HepG2 (cell line): ENCODE results near the gene BYSL. TPM values are rescaled to one million over a fixed set of nuclear protein-coding genes. Genes with fewer than 3 reads are reported as not detected.

ENCODE experiments used
- ATAC-seq: fragments of 200-7000 bp; cut with Tn5 transposase; 3 replicates; pipeline ENCODE4 v1.9.1; 2020; ENCODE audit warnings: mild to moderate bottlenecking, moderate library complexity
- BruUV-seq: library from RNA; stranded (reverse); fragments of 400-500 nt; replicated peaks from 2 replicates; lab custom pipeline; 2021; lab: Mats Ljungman, UMichigan
- CTCF ChIA-PET: fragments of 300-600 bp; formaldehyde crosslinking; extraction: SDS; loops from one replicate; lab custom pipeline; 2021; ENCODE audit warnings: low total read pairs, inconsistent platforms, low intra/inter-chr PET ratio; lab: Yijun Ruan, JAX
- POLR2A ChIA-PET: fragments of 350-600 bp; sonication (Branson Sonifier 250); formaldehyde crosslinking; loops from one replicate; lab custom pipeline; 2020; ENCODE audit warnings: antibody characterized with exemption, inconsistent platforms; lab: Yijun Ruan, JAX
- DNase-seq: peaks from one replicate; pipeline ENCODE4 v3.0.0-alpha.2; 2015; ENCODE audit warnings: low spot score
- FAIRE-seq: peaks from 3 replicates; lab custom pipeline; 2011; peaks lifted over from hg19 to GRCh38; lab: Jason Lieb, UNC
- H2AFZ ChIP-seq: one replicate; pipeline ENCODE4 v1.6.1; 2011; ENCODE audit warnings: low read length, inconsistent platforms
- H3K27ac ChIP-seq: fragments of 300-600 bp; 3 replicates; pipeline ENCODE4 v1.8.0; 2011; ENCODE audit warnings: mixed run types, mild to moderate bottlenecking, mixed read lengths, low read length, inconsistent platforms; ENCODE audit not compliant: insufficient read depth; ENCODE audit errors: extremely low read length
- H3K27me3 ChIP-seq, 2 experiments: fragments of 200-600 bp in 1 of 2; 2 replicates in 1 of 2; 3 replicates in 1 of 2; pipeline versions ENCODE4 v1.6.0 to v1.8.0; 2011; ENCODE audit warnings: low read length in 2 of 2, mild to moderate bottlenecking in 2 of 2, moderate library complexity in 2 of 2, inconsistent platforms in 1 of 2; ENCODE audit not compliant: insufficient read depth in 2 of 2, control insufficient read depth in 1 of 2
- H3K36me3 ChIP-seq, 2 experiments: fragments of 200-600 bp in 1 of 2; replicated peaks in 1 of 2; 2 replicates in 1 of 2; 3 replicates in 1 of 2; pipeline versions ENCODE4 v1.5.1 to v1.8.0; 2011; ENCODE audit warnings: low read length in 2 of 2, inconsistent platforms in 1 of 2; ENCODE audit not compliant: insufficient read depth in 2 of 2, control insufficient read depth in 1 of 2
- H3K4me1 ChIP-seq: 2 replicates; pipeline ENCODE4 v1.5.1; 2012; ENCODE audit warnings: low read length, inconsistent platforms; ENCODE audit not compliant: insufficient read depth
- H3K4me2 ChIP-seq: 2 replicates; pipeline ENCODE4 v1.6.0; 2011; ENCODE audit warnings: low read depth, low read length, inconsistent platforms
- H3K4me3 ChIP-seq, 3 experiments: fragments of 200-600 bp in 1 of 3; sonication (generic), shearing (Covaris generic) in 1 of 3; replicated peaks in 1 of 3; 2 replicates each; pipeline ENCODE4 v1.5.1; 2011 to 2016; ENCODE audit warnings: low read length in 3 of 3, inconsistent platforms in 2 of 3, low read depth in 2 of 3, mild to moderate bottlenecking in 2 of 3, control low read depth in 1 of 3, mixed read lengths in 1 of 3; ENCODE audit not compliant: insufficient read depth in 1 of 3
- H3K79me2 ChIP-seq: one replicate; pipeline ENCODE4 v1.6.1; 2011; ENCODE audit warnings: low read length, inconsistent platforms; ENCODE audit not compliant: insufficient read depth
- H3K9ac ChIP-seq: 2 replicates; pipeline ENCODE4 v1.6.0; 2011; ENCODE audit warnings: mild to moderate bottlenecking, low read depth, low read length, inconsistent platforms; ENCODE audit not compliant: insufficient read depth
- H3K9me3 ChIP-seq: 2 replicates; pipeline ENCODE4 v1.5.1; 2012; ENCODE audit warnings: mild to moderate bottlenecking, low read length
- H4K20me1 ChIP-seq: 2 replicates; pipeline ENCODE4 v1.6.0; 2011; ENCODE audit warnings: inconsistent platforms, mild to moderate bottlenecking, low read length, moderate library complexity; ENCODE audit not compliant: insufficient read depth
- FOXK2 ChIP-seq: fragments of 450-650 bp; IDR thresholded peaks from 2 replicates; pipeline ENCODE4 v1.6.1; 2016
- HOXA7 ChIP-seq: sonication (generic); formaldehyde crosslinking; IDR thresholded peaks from 2 replicates; pipeline ENCODE4 v1.8.1; 2022; ENCODE audit warnings: mild to moderate bottlenecking, missing genetic modification reagents, moderate library complexity
- JUN ChIP-seq: sonication (generic); formaldehyde crosslinking; IDR thresholded peaks from 2 replicates; pipeline ENCODE4 v1.4.0; 2020; ENCODE audit warnings: mild to moderate bottlenecking, missing genetic modification reagents
- MAFG ChIP-seq: sonication (generic); formaldehyde crosslinking; IDR thresholded peaks from 2 replicates; pipeline ENCODE4 v1.5.1; 2020; ENCODE audit warnings: mild to moderate bottlenecking, missing genetic modification reagents
- MEIS2 ChIP-seq: sonication (generic); formaldehyde crosslinking; IDR thresholded peaks from 2 replicates; pipeline ENCODE4 v1.9.0; 2021; ENCODE audit warnings: mild to moderate bottlenecking, missing genetic modification reagents
- SIN3A ChIP-seq: IDR thresholded peaks from 2 replicates; pipeline ENCODE4 v1.6.1; 2011; ENCODE audit warnings: low read depth, mild to moderate bottlenecking, control low read depth, low read length, borderline replicate concordance
- ZFP36L1 ChIP-seq: sonication (generic); formaldehyde crosslinking; IDR thresholded peaks from 2 replicates; pipeline ENCODE4 v1.8.0; 2022; ENCODE audit warnings: mild to moderate bottlenecking, missing genetic modification reagents, moderate library complexity
- ZFX ChIP-seq: sonication (generic); formaldehyde crosslinking; IDR thresholded peaks from 2 replicates; pipeline ENCODE4 v1.4.0; 2020; ENCODE audit warnings: mild to moderate bottlenecking, low read depth, missing genetic modification reagents, moderate library complexity
- ZNF17 ChIP-seq: sonication (generic); formaldehyde crosslinking; IDR thresholded peaks from 2 replicates; pipeline ENCODE4 v1.5.0; 2020; ENCODE audit warnings: mild to moderate bottlenecking, missing genetic modification reagents
- ZNF180 ChIP-seq: sonication (generic); formaldehyde crosslinking; IDR thresholded peaks from 2 replicates; pipeline ENCODE4 v1.4.0; 2020; ENCODE audit warnings: low read depth, missing genetic modification reagents, borderline replicate concordance
- ZNF256 ChIP-seq: sonication (generic); formaldehyde crosslinking; conservative IDR thresholded peaks from 2 replicates; pipeline ENCODE4 v1.4.0; 2020; ENCODE audit warnings: missing genetic modification reagents
- ZNF3 ChIP-seq: IDR thresholded peaks from 2 replicates; pipeline ENCODE4 v1.7.0; 2017; ENCODE audit warnings: inconsistent platforms
- ZNF33A ChIP-seq: sonication (generic); formaldehyde crosslinking; IDR thresholded peaks from 2 replicates; pipeline ENCODE4 v1.5.1; 2020; ENCODE audit warnings: missing genetic modification reagents, mild to moderate bottlenecking, moderate library complexity, borderline replicate concordance
- ZNF33B ChIP-seq: sonication (generic); formaldehyde crosslinking; IDR thresholded peaks from 2 replicates; pipeline ENCODE4 v1.5.1; 2020; ENCODE audit warnings: mild to moderate bottlenecking, missing genetic modification reagents
- ZNF510 ChIP-seq: sonication (generic); formaldehyde crosslinking; IDR thresholded peaks from 2 replicates; pipeline ENCODE4 v1.4.0; 2020; ENCODE audit warnings: low read depth, mild to moderate bottlenecking, missing genetic modification reagents
- ZNF773 ChIP-seq: sonication (generic); formaldehyde crosslinking; IDR thresholded peaks from 2 replicates; pipeline ENCODE4 v1.4.0; 2020; ENCODE audit warnings: missing genetic modification reagents, borderline replicate concordance
- ZNF792 ChIP-seq: IDR thresholded peaks from 2 replicates; pipeline ENCODE4 v1.6.1; 2016
- WGBS: methylation state at CpG from one replicate; pipeline ENCODE4 v1.1.6; 2017; ENCODE audit warnings: low lambda C conversion rate; 5-methylcytosine and 5-hydroxymethylcytosine counted together
- in situ Hi-C: cut with HindIII; loops from 2 replicates; pipeline ENCODE4 v1.10.0; 2017; ENCODE audit warnings: low pct_unique_long_range_greater_than_20kb; ENCODE audit not compliant: extremely low pct_ligation_motif_present
- intact Hi-C: fragments of 100-400 bp; cut with micrococcal nuclease; formaldehyde crosslinking; loops from one replicate; pipeline ENCODE4 v1.10.0; 2022; ENCODE audit not compliant: unreplicated experiment
- polyA plus RNA-seq, 8 experiments: library from polyadenylated mRNA; depleted of rRNA in 3 of 8; stranded (reverse) in 7 of 8; unstranded in 1 of 8; fragments of >200 nt; fragmentation: Illumina TruSeq in 4 of 8; extraction: Trizol in 4 of 8; gene quantifications; 2 replicates each; pipeline versions ENCODE4 v1.2.1 to v1.2.3, GENCODE V29; 2011 to 2016; ENCODE audit warnings: low read depth in 4 of 8, missing spikeins in 1 of 8, mixed read lengths in 1 of 8; ENCODE audit not compliant: insufficient read depth in 1 of 8
- total RNA-seq, 5 experiments: library from RNA; depleted of rRNA; stranded (reverse); fragments of >200 nt; fragmentation: Illumina TruSeq; extraction: Trizol; gene quantifications; 2 replicates each; pipeline ENCODE4 v1.2.3, GENCODE V29; 2016; ENCODE audit warnings: low read depth in 1 of 5
- TF ChIP-seq, protein P1 (sequence below): IDR thresholded peaks from 2 replicates; pipeline ENCODE4 v1.6.1; 2016; ENCODE audit warnings: missing genetic modification reagents, missing compliant biosample characterization
- TF ChIP-seq, protein P2 (sequence below): sonication (generic); formaldehyde crosslinking; IDR thresholded peaks from 2 replicates; pipeline ENCODE4 v1.4.0; 2020; ENCODE audit warnings: mild to moderate bottlenecking, missing genetic modification reagents, borderline replicate concordance

The BYSL gene
- total and polyA plus RNA-seq, 2 of the 13 experiments (the other 11 are each of a cell fraction or from before 2014, with no cell fraction given) = 27.9 to 28.6 TPM

DNA sequence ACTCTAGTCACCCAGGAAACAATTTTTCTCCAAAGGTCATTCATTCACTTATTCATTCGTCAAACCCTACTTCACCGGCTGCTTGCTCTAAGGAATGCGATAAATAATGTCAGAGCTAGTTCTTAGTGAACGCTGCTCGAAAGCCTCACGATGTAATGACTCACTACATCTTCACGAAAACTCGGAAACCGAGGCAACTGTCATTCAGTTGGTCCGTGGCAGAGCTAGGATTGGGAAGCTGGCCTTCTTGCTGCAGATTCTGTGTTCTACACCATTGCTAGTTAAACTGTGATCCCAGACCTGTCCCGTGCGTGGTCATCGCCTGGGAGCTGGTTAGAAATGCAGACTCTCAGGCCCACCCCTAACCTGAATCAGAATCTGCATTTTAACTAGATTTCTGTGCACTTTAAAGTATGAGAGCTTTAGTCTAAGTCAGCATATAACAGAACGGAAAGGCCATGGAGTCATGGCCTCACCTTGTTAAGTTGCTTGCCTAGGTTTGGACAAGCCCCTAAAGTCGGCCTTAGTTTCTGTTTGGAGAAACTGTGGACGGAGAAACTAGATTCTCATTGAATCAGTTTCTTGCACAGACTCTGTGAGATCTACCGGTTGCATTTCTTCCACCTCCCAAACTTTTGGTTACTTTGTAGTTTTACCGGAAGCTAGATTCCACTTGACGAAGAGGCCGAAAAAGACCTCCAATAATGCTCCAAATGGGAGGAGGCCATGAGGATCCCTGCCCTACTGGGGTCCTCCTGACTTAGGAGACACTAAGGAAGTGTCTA lies 21.0 kb downstream of the BYSL start:
- POLR2A ChIA-PET = interaction anchor here (0.6 to 1.7 kb wide), 7 partner anchors 9 to 1694 kb away, joined by 3 to 5 read pairs (median 4); partner anchors contain the start of genes BYSL, MED20, TAF8 and TOMM6
- no peak overlapping the region for H3K27ac ChIP-seq
- peak overlapping the region; percentile 53; the same call in 1 of the 2 replicates for H3K9ac ChIP-seq
- H3K9me3 ChIP-seq = no peaks in the 10 kb centered on the region
- H4K20me1 ChIP-seq = no peaks in the 10 kb centered on the region
- H3K36me3 ChIP-seq = no peaks in the 10 kb centered on the region
- ATAC-seq = no peak; the same call in 2 of the 3 replicates
- no peaks in the 10 kb centered on the region for H3K27me3 ChIP-seq
- DNase-seq = no peak
- CTCF ChIA-PET = no interaction called here
- peak overlapping the region; percentile 98 for H3K4me2 ChIP-seq
- FAIRE-seq = no peak
- no peaks in the 10 kb centered on the region for H3K79me2 ChIP-seq
- peak overlapping the region; percentile 52 for H2AFZ ChIP-seq
- peak overlapping the region; percentile 74 to 91 (median 75) for H3K4me3 ChIP-seq
- no TSS peak for BruUV-seq
- intact Hi-C loops (no loop called here), in situ Hi-C loops (no loop called here)
- 21% methylated on average over 20 of the region's 20 CpGs for WGBS
- peaks cover 28% of the 10 kb centered on the region for H3K4me1 ChIP-seq
- no peak for TF ChIP-seq FOXK2
- TF ChIP-seq MAFG = no peak
- TF ChIP-seq ZNF33B (CRISPR knock-in tag) = no peak
- TF ChIP-seq ZNF256 = no peak
- TF ChIP-seq ZFX (CRISPR knock-in tag) = no peak; the same call in 1 of the 2 replicates
- no peak for TF ChIP-seq ZNF17
- TF ChIP-seq, protein P1, sequence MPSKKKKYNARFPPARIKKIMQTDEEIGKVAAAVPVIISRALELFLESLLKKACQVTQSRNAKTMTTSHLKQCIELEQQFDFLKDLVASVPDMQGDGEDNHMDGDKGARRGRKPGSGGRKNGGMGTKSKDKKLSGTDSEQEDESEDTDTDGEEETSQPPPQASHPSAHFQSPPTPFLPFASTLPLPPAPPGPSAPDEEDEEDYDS (CRISPR knock-in tag) = no peak
- no peak for TF ChIP-seq HOXA7 (CRISPR knock-in tag)
- TF ChIP-seq ZNF3 = peak; percentile 97
- no peak for TF ChIP-seq ZFP36L1
- TF ChIP-seq, protein P2, sequence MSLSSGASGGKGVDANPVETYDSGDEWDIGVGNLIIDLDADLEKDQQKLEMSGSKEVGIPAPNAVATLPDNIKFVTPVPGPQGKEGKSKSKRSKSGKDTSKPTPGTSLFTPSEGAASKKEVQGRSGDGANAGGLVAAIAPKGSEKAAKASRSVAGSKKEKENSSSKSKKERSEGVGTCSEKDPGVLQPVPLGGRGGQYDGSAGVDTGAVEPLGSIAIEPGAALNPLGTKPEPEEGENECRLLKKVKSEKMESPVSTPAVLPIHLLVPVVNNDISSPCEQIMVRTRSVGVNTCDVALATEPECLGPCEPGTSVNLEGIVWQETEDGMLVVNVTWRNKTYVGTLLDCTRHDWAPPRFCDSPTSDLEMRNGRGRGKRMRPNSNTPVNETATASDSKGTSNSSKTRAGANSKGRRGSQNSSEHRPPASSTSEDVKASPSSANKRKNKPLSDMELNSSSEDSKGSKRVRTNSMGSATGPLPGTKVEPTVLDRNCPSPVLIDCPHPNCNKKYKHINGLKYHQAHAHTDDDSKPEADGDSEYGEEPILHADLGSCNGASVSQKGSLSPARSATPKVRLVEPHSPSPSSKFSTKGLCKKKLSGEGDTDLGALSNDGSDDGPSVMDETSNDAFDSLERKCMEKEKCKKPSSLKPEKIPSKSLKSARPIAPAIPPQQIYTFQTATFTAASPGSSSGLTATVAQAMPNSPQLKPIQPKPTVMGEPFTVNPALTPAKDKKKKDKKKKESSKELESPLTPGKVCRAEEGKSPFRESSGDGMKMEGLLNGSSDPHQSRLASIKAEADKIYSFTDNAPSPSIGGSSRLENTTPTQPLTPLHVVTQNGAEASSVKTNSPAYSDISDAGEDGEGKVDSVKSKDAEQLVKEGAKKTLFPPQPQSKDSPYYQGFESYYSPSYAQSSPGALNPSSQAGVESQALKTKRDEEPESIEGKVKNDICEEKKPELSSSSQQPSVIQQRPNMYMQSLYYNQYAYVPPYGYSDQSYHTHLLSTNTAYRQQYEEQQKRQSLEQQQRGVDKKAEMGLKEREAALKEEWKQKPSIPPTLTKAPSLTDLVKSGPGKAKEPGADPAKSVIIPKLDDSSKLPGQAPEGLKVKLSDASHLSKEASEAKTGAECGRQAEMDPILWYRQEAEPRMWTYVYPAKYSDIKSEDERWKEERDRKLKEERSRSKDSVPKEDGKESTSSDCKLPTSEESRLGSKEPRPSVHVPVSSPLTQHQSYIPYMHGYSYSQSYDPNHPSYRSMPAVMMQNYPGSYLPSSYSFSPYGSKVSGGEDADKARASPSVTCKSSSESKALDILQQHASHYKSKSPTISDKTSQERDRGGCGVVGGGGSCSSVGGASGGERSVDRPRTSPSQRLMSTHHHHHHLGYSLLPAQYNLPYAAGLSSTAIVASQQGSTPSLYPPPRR = no peak
- no peak for TF ChIP-seq ZNF180 (CRISPR knock-in tag)
- TF ChIP-seq ZNF792 = no peak
- TF ChIP-seq SIN3A = no peak
- TF ChIP-seq JUN (CRISPR knock-in tag) = no peak
- TF ChIP-seq ZNF773 (CRISPR knock-in tag) = no peak
- TF ChIP-seq ZNF33A = no peak
- TF ChIP-seq ZNF510 (CRISPR knock-in tag) = no peak
- TF ChIP-seq MEIS2 (CRISPR knock-in tag) = no peak
